Measurements from ENCODE around the gene HTT. TPM values are rescaled to one million over a fixed set of nuclear protein-coding genes. Genes with fewer than 3 reads are reported as not detected.
A peak's percentile ranks its signal among the peaks of the same experiment; 100 is the strongest.

The HTT gene
- polyA plus RNA-seq, 3 donors: 1.8 to 27.1 (median 3.0) TPM

DNA sequence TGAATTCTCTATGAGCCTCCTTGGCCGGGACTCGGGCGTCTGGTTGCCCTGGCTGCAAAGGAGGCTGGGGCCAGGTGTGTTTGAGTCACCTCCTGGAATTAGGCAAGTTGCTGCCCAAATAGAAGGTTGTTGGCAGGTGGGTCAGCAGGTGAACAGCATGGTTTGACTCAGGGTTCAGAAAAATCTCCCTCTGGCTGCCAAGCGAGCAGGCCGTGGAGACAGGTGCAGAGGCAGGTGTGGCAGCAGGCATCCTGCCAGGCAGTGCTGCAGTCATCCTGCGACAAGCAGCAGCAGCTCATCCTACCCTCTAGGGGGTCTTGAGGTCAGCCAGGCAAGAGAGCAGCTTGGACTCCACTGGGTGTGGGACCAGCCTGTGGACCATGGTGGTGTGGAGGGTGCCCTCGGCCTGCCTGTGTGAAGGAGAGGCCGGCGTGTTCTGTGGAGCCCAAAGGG lies 182.6 kb downstream of the HTT start:
- H3K9me3 ChIP-seq (replicated peaks in 1 of 2; ENCODE audit: control insufficient read depth in 1 of 2, insufficient read depth in 1 of 2, low read length in 2 of 2): no peaks in the 10 kb centered on the region
- no peaks in the 10 kb centered on the region for H3K79me2 ChIP-seq (ENCODE audit: insufficient read depth, low read length)
- TF ChIP-seq CTCF (IDR thresholded peaks at IDR 0.05): no peak
- H4K20me1 ChIP-seq (ENCODE audit: insufficient read depth, low read length): no peaks in the 10 kb centered on the region
- H3K36me3 ChIP-seq (replicated peaks in 1 of 2; ENCODE audit: control insufficient read depth in 1 of 2, insufficient read depth in 2 of 2, low read length in 2 of 2): no peaks in the 10 kb centered on the region
- H3K4me3 ChIP-seq (replicated peaks in 1 of 3; ENCODE audit: low read depth in 2 of 3, low read length in 3 of 3): no peak overlapping the region
- Mint-ChIP-seq H3K27ac (peak overlapping the region in 3 of 7 donors; percentile 7 to 75 (median 30)), H3K4me1 (no peaks in the 10 kb centered on the region), H3K4me3 (no peak overlapping the region), H3K27me3 (ENCODE audit: low read depth in 3 of 3) (peaks cover 0 to 5% (median 1%) of the 10 kb centered on the region in 3 donors), H3K36me3 (peaks cover 0 to 9% of the 10 kb centered on the region in 2 donors), H3K9me3 (no peaks in the 10 kb centered on the region)
- no peak overlapping the region for H3K4me2 ChIP-seq (replicated peaks; ENCODE audit: extremely low read depth, low read length, poor library complexity, severe bottlenecking)
- no peaks in the 10 kb centered on the region for H3K27me3 ChIP-seq (ENCODE audit: control insufficient read depth in 2 of 2, insufficient read depth in 2 of 2, low read length in 2 of 2)
- no peaks in the 10 kb centered on the region for H3K4me1 ChIP-seq (ENCODE audit: control insufficient read depth in 1 of 2, insufficient read depth in 2 of 2, low read length in 2 of 2)
- no peak for DNase-seq
- WGBS (ENCODE audit: insufficient coverage): 100% methylated on average over 5 of the region's 9 CpGs
- intact Hi-C loops (cut with micrococcal nuclease): no loop called here
- H3K27ac ChIP-seq (ENCODE audit: low read depth in 1 of 2, low read length in 2 of 2): no peak overlapping the region
- H3K9ac ChIP-seq (ENCODE audit: insufficient read depth, low read length, poor library complexity, severe bottlenecking): no peak overlapping the region
- H2AFZ ChIP-seq (ENCODE audit: insufficient read depth, low read depth, low read length, poor library complexity, severe bottlenecking): no peak overlapping the region

GRCh38 chr4:3257556-3258482 lies 183.3 kb downstream of the HTT start:
- Histone ChIP-seq H3K9me3 (replicated peaks in 1 of 2; ENCODE audit: control insufficient read depth in 1 of 2, insufficient read depth in 1 of 2, low read length in 2 of 2) (no peaks in the 10 kb centered on the region), H3K4me1 (ENCODE audit: control insufficient read depth in 1 of 2, insufficient read depth in 2 of 2, low read length in 2 of 2) (no peaks in the 10 kb centered on the region), H3K4me3 (replicated peaks in 1 of 3; ENCODE audit: low read depth in 2 of 3, low read length in 3 of 3) (no peak overlapping the region), H3K27ac (ENCODE audit: low read depth in 1 of 2, low read length in 2 of 2) (no peak overlapping the region), H3K36me3 (replicated peaks in 1 of 2; ENCODE audit: control insufficient read depth in 1 of 2, insufficient read depth in 2 of 2, low read length in 2 of 2) (no peaks in the 10 kb centered on the region), H2AFZ (ENCODE audit: insufficient read depth, low read depth, low read length, poor library complexity, severe bottlenecking) (no peak overlapping the region), H3K79me2 (ENCODE audit: insufficient read depth, low read length) (no peaks in the 10 kb centered on the region), H4K20me1 (ENCODE audit: insufficient read depth, low read length) (no peaks in the 10 kb centered on the region), H3K4me2 (replicated peaks; ENCODE audit: extremely low read depth, low read length, poor library complexity, severe bottlenecking) (no peak overlapping the region), H3K9ac (ENCODE audit: insufficient read depth, low read length, poor library complexity, severe bottlenecking) (no peak overlapping the region), H3K27me3 (ENCODE audit: control insufficient read depth in 2 of 2, insufficient read depth in 2 of 2, low read length in 2 of 2) (no peaks in the 10 kb centered on the region)
- WGBS (ENCODE audit: insufficient coverage): 86% methylated on average over 23 of the region's 29 CpGs
- DNase-seq: no peak
- intact Hi-C loops (cut with micrococcal nuclease): no loop called here
- Mint-ChIP-seq H3K4me3 (no peak overlapping the region), H3K4me1 (no peaks in the 10 kb centered on the region), H3K27ac (peak overlapping the region in 3 of 7 donors; percentile 7 to 75 (median 13)), H3K36me3 (peaks cover 0 to 9% of the 10 kb centered on the region in 2 donors), H3K9me3 (no peaks in the 10 kb centered on the region), H3K27me3 (ENCODE audit: low read depth in 3 of 3) (peaks cover 0 to 5% (median 1%) of the 10 kb centered on the region in 3 donors)
- no peak for TF ChIP-seq CTCF (IDR thresholded peaks at IDR 0.05)
